ENCODE measurements around the gene ZNF211. TPM values are rescaled to one million over a fixed set of nuclear protein-coding genes. Genes with fewer than 3 reads are reported as not detected.

ZNF211 gene
- total and polyA plus RNA-seq, 9 of the 15 experiments (the other 6 are each of a cell fraction or from before 2014, with no cell fraction given), result 1.3 to 11.6 (median 4.5) TPM

DNA sequence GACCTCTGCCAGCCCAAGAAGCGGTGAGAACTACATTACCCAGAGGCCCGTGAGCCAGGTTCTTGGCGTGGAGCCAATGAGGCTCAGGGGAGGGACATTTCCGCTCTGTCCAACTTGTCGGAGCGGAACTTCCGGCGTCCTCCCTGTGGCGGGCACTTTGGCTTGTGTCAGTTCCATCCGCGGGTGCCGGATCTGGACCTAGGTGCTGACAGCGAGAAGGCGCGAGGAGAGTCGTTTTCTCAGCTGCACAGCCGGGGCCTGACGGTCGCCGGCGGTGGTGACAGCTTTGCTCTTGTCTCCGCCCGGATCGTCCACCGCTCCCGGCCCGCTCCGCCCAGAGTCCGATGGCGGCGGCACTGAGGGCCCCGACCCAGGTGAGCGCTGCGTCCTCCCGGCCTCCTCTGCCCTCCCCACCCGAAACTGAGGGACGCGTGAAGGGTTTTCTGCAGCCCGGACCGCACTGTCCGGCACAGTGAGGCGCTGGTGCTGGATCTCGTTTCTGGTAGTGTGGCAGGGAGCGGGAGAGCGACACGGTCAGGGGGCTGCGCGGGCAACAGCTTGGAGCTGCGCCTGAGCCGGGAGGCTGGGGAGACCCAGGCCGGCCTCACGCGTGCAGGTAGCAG, 33.1 kb upstream of the ZNF211 start, which contains the start of gene ZNF530 (continued):
- TF ChIP-seq, protein P1, sequence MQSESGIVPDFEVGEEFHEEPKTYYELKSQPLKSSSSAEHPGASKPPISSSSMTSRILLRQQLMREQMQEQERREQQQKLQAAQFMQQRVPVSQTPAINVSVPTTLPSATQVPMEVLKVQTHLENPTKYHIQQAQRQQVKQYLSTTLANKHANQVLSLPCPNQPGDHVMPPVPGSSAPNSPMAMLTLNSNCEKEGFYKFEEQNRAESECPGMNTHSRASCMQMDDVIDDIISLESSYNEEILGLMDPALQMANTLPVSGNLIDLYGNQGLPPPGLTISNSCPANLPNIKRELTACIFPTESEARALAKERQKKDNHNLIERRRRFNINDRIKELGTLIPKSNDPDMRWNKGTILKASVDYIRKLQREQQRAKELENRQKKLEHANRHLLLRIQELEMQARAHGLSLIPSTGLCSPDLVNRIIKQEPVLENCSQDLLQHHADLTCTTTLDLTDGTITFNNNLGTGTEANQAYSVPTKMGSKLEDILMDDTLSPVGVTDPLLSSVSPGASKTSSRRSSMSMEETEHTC (IDR thresholded peaks at IDR 0.05), result no peak
- TF ChIP-seq, protein P2, sequence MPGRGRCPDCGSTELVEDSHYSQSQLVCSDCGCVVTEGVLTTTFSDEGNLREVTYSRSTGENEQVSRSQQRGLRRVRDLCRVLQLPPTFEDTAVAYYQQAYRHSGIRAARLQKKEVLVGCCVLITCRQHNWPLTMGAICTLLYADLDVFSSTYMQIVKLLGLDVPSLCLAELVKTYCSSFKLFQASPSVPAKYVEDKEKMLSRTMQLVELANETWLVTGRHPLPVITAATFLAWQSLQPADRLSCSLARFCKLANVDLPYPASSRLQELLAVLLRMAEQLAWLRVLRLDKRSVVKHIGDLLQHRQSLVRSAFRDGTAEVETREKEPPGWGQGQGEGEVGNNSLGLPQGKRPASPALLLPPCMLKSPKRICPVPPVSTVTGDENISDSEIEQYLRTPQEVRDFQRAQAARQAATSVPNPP (IDR thresholded peaks at IDR 0.05; ENCODE audit: borderline replicate concordance, insufficient read depth, insufficient read length), result no peak
- no peak for TF ChIP-seq LEF1 (IDR thresholded peaks at IDR 0.05)
- TF ChIP-seq TCF3 (CRISPR knock-in tag; IDR thresholded peaks at IDR 0.05), result no peak
- TF ChIP-seq E2F3 (CRISPR knock-in tag; IDR thresholded peaks at IDR 0.05), result no peak; the same call in 1 of the 2 replicates
- TF ChIP-seq, protein P3, sequence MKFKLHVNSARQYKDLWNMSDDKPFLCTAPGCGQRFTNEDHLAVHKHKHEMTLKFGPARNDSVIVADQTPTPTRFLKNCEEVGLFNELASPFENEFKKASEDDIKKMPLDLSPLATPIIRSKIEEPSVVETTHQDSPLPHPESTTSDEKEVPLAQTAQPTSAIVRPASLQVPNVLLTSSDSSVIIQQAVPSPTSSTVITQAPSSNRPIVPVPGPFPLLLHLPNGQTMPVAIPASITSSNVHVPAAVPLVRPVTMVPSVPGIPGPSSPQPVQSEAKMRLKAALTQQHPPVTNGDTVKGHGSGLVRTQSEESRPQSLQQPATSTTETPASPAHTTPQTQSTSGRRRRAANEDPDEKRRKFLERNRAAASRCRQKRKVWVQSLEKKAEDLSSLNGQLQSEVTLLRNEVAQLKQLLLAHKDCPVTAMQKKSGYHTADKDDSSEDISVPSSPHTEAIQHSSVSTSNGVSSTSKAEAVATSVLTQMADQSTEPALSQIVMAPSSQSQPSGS (CRISPR knock-in tag; IDR thresholded peaks at IDR 0.05), result no peak
- TF ChIP-seq ZNF76 (CRISPR knock-in tag; IDR thresholded peaks at IDR 0.05; ENCODE audit: borderline replicate concordance), result no peak
- TF ChIP-seq SAFB (IDR thresholded peaks at IDR 0.05; ENCODE audit: borderline replicate concordance, low read depth, low read length), result no peak
- no peak for TF ChIP-seq CBX3 (IDR thresholded peaks at IDR 0.05; ENCODE audit: borderline replicate concordance in 1 of 2, low read length in 2 of 2)
- TF ChIP-seq U2AF1 (optimal IDR thresholded peaks at IDR 0.05; ENCODE audit: low read depth, low read length), result no peak
- TF ChIP-seq, protein P4, sequence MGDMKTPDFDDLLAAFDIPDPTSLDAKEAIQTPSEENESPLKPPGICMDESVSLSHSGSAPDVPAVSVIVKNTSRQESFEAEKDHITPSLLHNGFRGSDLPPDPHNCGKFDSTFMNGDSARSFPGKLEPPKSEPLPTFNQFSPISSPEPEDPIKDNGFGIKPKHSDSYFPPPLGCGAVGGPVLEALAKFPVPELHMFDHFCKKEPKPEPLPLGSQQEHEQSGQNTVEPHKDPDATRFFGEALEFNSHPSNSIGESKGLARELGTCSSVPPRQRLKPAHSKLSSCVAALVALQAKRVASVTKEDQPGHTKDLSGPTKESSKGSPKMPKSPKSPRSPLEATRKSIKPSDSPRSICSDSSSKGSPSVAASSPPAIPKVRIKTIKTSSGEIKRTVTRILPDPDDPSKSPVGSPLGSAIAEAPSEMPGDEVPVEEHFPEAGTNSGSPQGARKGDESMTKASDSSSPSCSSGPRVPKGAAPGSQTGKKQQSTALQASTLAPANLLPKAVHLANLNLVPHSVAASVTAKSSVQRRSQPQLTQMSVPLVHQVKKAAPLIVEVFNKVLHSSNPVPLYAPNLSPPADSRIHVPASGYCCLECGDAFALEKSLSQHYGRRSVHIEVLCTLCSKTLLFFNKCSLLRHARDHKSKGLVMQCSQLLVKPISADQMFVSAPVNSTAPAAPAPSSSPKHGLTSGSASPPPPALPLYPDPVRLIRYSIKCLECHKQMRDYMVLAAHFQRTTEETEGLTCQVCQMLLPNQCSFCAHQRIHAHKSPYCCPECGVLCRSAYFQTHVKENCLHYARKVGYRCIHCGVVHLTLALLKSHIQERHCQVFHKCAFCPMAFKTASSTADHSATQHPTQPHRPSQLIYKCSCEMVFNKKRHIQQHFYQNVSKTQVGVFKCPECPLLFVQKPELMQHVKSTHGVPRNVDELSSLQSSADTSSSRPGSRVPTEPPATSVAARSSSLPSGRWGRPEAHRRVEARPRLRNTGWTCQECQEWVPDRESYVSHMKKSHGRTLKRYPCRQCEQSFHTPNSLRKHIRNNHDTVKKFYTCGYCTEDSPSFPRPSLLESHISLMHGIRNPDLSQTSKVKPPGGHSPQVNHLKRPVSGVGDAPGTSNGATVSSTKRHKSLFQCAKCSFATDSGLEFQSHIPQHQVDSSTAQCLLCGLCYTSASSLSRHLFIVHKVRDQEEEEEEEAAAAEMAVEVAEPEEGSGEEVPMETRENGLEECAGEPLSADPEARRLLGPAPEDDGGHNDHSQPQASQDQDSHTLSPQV (IDR thresholded peaks at IDR 0.05), result no peak
- no peak for TF ChIP-seq CCAR2 (IDR thresholded peaks at IDR 0.05; ENCODE audit: low read depth, low read length)
- no peak for TF ChIP-seq ATF1 (CRISPR knock-in tag; IDR thresholded peaks at IDR 0.05)
- TF ChIP-seq ATF1 (tag; IDR thresholded peaks at IDR 0.05), result peak; percentile 65; the same call in 1 of the 2 replicates
- TF ChIP-seq MTF1 (CRISPR knock-in tag; IDR thresholded peaks at IDR 0.05; ENCODE audit: borderline replicate concordance), result no peak
- no peak for TF ChIP-seq DNMT1 (IDR thresholded peaks at IDR 0.05)
- TF ChIP-seq CTBP1 (IDR thresholded peaks at IDR 0.05; ENCODE audit: borderline replicate concordance), result peak; percentile 30; the same call in 1 of the 2 replicates
- TF ChIP-seq ERF (CRISPR knock-in tag; IDR thresholded peaks at IDR 0.05), result no peak
- TF ChIP-seq, protein P5, sequence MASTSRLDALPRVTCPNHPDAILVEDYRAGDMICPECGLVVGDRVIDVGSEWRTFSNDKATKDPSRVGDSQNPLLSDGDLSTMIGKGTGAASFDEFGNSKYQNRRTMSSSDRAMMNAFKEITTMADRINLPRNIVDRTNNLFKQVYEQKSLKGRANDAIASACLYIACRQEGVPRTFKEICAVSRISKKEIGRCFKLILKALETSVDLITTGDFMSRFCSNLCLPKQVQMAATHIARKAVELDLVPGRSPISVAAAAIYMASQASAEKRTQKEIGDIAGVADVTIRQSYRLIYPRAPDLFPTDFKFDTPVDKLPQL (IDR thresholded peaks at IDR 0.05; ENCODE audit: extremely low read depth, insufficient read length), result no peak
- TF ChIP-seq CHD4 (IDR thresholded peaks at IDR 0.05; ENCODE audit: insufficient read depth, insufficient replicate concordance, low read depth, low read length, poor library complexity, severe bottlenecking), result no peak

All from K562 (cell line).